HEK293 (cell line): ENCODE measurements around the gene FANK1.

Source experiments
- CTCF ChIA-PET: fragments of 350-600 bp; formaldehyde crosslinking; extraction: SDS; loops from one replicate; lab custom pipeline; 2021; ENCODE audit warnings: antibody characterized with exemption; lab: Yijun Ruan, JAX
- POLR2A ChIA-PET: fragments of 300-600 bp; formaldehyde crosslinking; extraction: SDS; loops from one replicate; lab custom pipeline; 2020; ENCODE audit warnings: antibody characterized with exemption, inconsistent platforms; lab: Yijun Ruan, JAX
- H3K27ac ChIP-seq: fragments of 200-500 bp; sonication (Bioruptor generic); 2 replicates; pipeline ENCODE4 v1.5.1; 2014; ENCODE audit warnings: low read depth, low read length, control low read depth, inconsistent platforms; ENCODE audit errors: extremely low read depth
- H3K36me3 ChIP-seq, 2 experiments: fragments of 200-500 bp in 1 of 2; sonication (Bioruptor generic) in 1 of 2; 1 replicate in 1 of 2; 2 replicates in 1 of 2; pipeline ENCODE4 v1.5.1; 2014 to 2017; ENCODE audit warnings: inconsistent platforms in 2 of 2, low read length in 2 of 2; ENCODE audit not compliant: control insufficient read depth in 2 of 2, insufficient read depth in 1 of 2
- H3K4me1 ChIP-seq: fragments of 200-500 bp; sonication (Bioruptor generic); 2 replicates; pipeline ENCODE4 v1.5.1; 2014; ENCODE audit warnings: mild to moderate bottlenecking, low read length, inconsistent platforms; ENCODE audit not compliant: control insufficient read depth, insufficient read depth
- H3K4me3 ChIP-seq: 2 replicates; pipeline ENCODE4 v1.5.1; 2011; ENCODE audit warnings: low read depth, mild to moderate bottlenecking, control low read depth, low read length, moderate library complexity
- H3K9me3 ChIP-seq: fragments of 200-500 bp; sonication (Bioruptor generic); 2 replicates; pipeline ENCODE4 v1.5.1; 2014; ENCODE audit warnings: low read depth, low read length, inconsistent platforms; ENCODE audit not compliant: control insufficient read depth, insufficient read depth
- KLF17 ChIP-seq: fragments of 450-650 bp; formaldehyde crosslinking; IDR thresholded peaks from 2 replicates; pipeline ENCODE4 v1.5.1; 2016; ENCODE audit warnings: missing biosample characterization, missing genetic modification characterization
- SCRT2 ChIP-seq: fragments of 450-650 bp; formaldehyde crosslinking; IDR thresholded peaks from 2 replicates; pipeline ENCODE4 v1.5.1; 2016; ENCODE audit warnings: missing biosample characterization, missing genetic modification characterization
- SP2 ChIP-seq: fragments of 450-650 bp; formaldehyde crosslinking; IDR thresholded peaks from 2 replicates; pipeline ENCODE4 v1.5.1; 2016; ENCODE audit warnings: missing biosample characterization, missing genetic modification characterization
- ZNF133 ChIP-seq: fragments of 450-650 bp; formaldehyde crosslinking; IDR thresholded peaks from 2 replicates; pipeline ENCODE4 v1.5.1; 2016; ENCODE audit warnings: missing biosample characterization, missing genetic modification characterization
- ZNF223 ChIP-seq: fragments of 450-650 bp; formaldehyde crosslinking; IDR thresholded peaks from 2 replicates; pipeline ENCODE4 v1.5.1; 2016; ENCODE audit warnings: missing biosample characterization, missing genetic modification characterization
- ZNF239 ChIP-seq: fragments of 450-650 bp; formaldehyde crosslinking; IDR thresholded peaks from 2 replicates; pipeline ENCODE4 v1.5.1; 2016; ENCODE audit warnings: missing biosample characterization, missing genetic modification characterization
- ZNF311 ChIP-seq: fragments of 450-650 bp; formaldehyde crosslinking; IDR thresholded peaks from 2 replicates; pipeline ENCODE4 v1.5.1; 2017; ENCODE audit warnings: missing biosample characterization, missing genetic modification characterization, borderline replicate concordance
- ZNF324 ChIP-seq: fragments of 450-650 bp; formaldehyde crosslinking; IDR thresholded peaks from 2 replicates; pipeline ENCODE4 v1.5.1; 2016; ENCODE audit warnings: missing biosample characterization, missing genetic modification characterization
- ZNF521 ChIP-seq: fragments of 450-650 bp; formaldehyde crosslinking; IDR thresholded peaks from 2 replicates; pipeline ENCODE4 v1.5.1; 2017; ENCODE audit warnings: missing biosample characterization, mild to moderate bottlenecking, missing genetic modification characterization
- TF ChIP-seq, protein P1 (sequence below): fragments of 450-650 bp; formaldehyde crosslinking; IDR thresholded peaks from 2 replicates; pipeline ENCODE4 v1.5.1; 2016; ENCODE audit warnings: missing biosample characterization, missing genetic modification characterization
- TF ChIP-seq, protein P2 (sequence below): fragments of 450-650 bp; formaldehyde crosslinking; IDR thresholded peaks from 2 replicates; pipeline ENCODE4 v1.5.1; 2016; ENCODE audit warnings: missing biosample characterization, missing genetic modification characterization, low read depth
- TF ChIP-seq, protein P3 (sequence below): fragments of 450-650 bp; formaldehyde crosslinking; IDR thresholded peaks from 2 replicates; pipeline ENCODE4 v1.5.1; 2016; ENCODE audit warnings: missing biosample characterization, missing genetic modification characterization
- TF ChIP-seq, protein P4 (sequence below): fragments of 450-650 bp; formaldehyde crosslinking; conservative IDR thresholded peaks from 2 replicates; pipeline ENCODE4 v1.5.1; 2016; ENCODE audit warnings: low read depth, missing biosample characterization, missing genetic modification characterization
- TF ChIP-seq, protein P5 (sequence below): fragments of 450-650 bp; formaldehyde crosslinking; IDR thresholded peaks from 2 replicates; pipeline ENCODE4 v1.5.1; 2016; ENCODE audit warnings: missing biosample characterization, missing genetic modification characterization

Gene FANK1

GRCh38 chr10:125857185-125857760 is 39.1 kb upstream of the FANK1 start:
- Histone ChIP-seq H3K4me1 (no peaks in the 10 kb centered on the region), H3K4me3 (no peak overlapping the region), H3K9me3 (no peaks in the 10 kb centered on the region), H3K27ac (no peak overlapping the region), H3K36me3 (peaks cover 11 to 38% of the 10 kb centered on the region in 2 experiments)
- ChIA-PET POLR2A (interaction anchor here (0.6 kb wide), 1 partner anchor 50 kb away, joined by 3 read pairs; no protein-coding TSS in a partner anchor), CTCF (interaction anchor here (0.9 kb wide), 1 partner anchor 12 kb away, joined by 4 read pairs; no protein-coding TSS in a partner anchor)
- 0 out of 2 replicates have a peak, but pooled peaks have one; percentile 40 for TF ChIP-seq SCRT2 (tag by site-specific recombination)
- no peak for TF ChIP-seq ZNF311

- peaks cover 9 to 29% of the 10 kb centered on the region in 2 experiments for H3K36me3 ChIP-seq
- ChIA-PET POLR2A (no interaction called here), CTCF (interaction anchor here (1.0 to 2.8 kb wide), 2 partner anchors 9 to 12 kb away, joined by 4 to 11 read pairs; no protein-coding TSS in a partner anchor)
- TF ChIP-seq SP2 (no peak), ZNF521 (tag by site-specific recombination) (no peak), ZNF239 (tag by site-specific recombination) (no peak), KLF17 (tag by site-specific recombination) (no peak), ZNF223 (no peak), ZNF324 (no peak)
- TF ChIP-seq, protein P1, sequence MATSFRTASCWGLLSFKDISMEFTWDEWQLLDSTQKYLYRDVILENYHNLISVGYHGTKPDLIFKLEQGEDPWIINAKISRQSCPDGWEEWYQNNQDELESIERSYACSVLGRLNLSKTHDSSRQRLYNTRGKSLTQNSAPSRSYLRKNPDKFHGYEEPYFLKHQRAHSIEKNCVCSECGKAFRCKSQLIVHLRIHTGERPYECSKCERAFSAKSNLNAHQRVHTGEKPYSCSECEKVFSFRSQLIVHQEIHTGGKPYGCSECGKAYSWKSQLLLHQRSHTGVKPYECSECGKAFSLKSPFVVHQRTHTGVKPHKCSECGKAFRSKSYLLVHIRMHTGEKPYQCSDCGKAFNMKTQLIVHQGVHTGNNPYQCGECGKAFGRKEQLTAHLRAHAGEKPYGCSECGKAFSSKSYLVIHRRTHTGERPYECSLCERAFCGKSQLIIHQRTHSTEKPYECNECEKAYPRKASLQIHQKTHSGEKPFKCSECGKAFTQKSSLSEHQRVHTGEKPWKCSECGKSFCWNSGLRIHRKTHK (tag by site-specific recombination), result no peak
- TF ChIP-seq, protein P2, sequence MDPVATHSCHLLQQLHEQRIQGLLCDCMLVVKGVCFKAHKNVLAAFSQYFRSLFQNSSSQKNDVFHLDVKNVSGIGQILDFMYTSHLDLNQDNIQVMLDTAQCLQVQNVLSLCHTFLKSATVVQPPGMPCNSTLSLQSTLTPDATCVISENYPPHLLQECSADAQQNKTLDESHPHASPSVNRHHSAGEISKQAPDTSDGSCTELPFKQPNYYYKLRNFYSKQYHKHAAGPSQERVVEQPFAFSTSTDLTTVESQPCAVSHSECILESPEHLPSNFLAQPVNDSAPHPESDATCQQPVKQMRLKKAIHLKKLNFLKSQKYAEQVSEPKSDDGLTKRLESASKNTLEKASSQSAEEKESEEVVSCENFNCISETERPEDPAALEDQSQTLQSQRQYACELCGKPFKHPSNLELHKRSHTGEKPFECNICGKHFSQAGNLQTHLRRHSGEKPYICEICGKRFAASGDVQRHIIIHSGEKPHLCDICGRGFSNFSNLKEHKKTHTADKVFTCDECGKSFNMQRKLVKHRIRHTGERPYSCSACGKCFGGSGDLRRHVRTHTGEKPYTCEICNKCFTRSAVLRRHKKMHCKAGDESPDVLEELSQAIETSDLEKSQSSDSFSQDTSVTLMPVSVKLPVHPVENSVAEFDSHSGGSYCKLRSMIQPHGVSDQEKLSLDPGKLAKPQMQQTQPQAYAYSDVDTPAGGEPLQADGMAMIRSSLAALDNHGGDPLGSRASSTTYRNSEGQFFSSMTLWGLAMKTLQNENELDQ, result no peak
- TF ChIP-seq, protein P3, sequence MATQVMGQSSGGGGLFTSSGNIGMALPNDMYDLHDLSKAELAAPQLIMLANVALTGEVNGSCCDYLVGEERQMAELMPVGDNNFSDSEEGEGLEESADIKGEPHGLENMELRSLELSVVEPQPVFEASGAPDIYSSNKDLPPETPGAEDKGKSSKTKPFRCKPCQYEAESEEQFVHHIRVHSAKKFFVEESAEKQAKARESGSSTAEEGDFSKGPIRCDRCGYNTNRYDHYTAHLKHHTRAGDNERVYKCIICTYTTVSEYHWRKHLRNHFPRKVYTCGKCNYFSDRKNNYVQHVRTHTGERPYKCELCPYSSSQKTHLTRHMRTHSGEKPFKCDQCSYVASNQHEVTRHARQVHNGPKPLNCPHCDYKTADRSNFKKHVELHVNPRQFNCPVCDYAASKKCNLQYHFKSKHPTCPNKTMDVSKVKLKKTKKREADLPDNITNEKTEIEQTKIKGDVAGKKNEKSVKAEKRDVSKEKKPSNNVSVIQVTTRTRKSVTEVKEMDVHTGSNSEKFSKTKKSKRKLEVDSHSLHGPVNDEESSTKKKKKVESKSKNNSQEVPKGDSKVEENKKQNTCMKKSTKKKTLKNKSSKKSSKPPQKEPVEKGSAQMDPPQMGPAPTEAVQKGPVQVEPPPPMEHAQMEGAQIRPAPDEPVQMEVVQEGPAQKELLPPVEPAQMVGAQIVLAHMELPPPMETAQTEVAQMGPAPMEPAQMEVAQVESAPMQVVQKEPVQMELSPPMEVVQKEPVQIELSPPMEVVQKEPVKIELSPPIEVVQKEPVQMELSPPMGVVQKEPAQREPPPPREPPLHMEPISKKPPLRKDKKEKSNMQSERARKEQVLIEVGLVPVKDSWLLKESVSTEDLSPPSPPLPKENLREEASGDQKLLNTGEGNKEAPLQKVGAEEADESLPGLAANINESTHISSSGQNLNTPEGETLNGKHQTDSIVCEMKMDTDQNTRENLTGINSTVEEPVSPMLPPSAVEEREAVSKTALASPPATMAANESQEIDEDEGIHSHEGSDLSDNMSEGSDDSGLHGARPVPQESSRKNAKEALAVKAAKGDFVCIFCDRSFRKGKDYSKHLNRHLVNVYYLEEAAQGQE, result no peak
- H3K9me3 ChIP-seq, result no peaks in the 10 kb centered on the region
- no peak overlapping the region for H3K27ac ChIP-seq
- H3K4me1 ChIP-seq, result no peaks in the 10 kb centered on the region
- no peak overlapping the region for H3K4me3 ChIP-seq
These were observed 37.1 kb upstream of the FANK1 start for GRCh38 chr10:125859128-125859817.

GRCh38 chr10:125865120-125865519 is 31.2 kb upstream of the FANK1 start:
- POLR2A ChIA-PET, result no interaction called here
- TF ChIP-seq, protein P4, sequence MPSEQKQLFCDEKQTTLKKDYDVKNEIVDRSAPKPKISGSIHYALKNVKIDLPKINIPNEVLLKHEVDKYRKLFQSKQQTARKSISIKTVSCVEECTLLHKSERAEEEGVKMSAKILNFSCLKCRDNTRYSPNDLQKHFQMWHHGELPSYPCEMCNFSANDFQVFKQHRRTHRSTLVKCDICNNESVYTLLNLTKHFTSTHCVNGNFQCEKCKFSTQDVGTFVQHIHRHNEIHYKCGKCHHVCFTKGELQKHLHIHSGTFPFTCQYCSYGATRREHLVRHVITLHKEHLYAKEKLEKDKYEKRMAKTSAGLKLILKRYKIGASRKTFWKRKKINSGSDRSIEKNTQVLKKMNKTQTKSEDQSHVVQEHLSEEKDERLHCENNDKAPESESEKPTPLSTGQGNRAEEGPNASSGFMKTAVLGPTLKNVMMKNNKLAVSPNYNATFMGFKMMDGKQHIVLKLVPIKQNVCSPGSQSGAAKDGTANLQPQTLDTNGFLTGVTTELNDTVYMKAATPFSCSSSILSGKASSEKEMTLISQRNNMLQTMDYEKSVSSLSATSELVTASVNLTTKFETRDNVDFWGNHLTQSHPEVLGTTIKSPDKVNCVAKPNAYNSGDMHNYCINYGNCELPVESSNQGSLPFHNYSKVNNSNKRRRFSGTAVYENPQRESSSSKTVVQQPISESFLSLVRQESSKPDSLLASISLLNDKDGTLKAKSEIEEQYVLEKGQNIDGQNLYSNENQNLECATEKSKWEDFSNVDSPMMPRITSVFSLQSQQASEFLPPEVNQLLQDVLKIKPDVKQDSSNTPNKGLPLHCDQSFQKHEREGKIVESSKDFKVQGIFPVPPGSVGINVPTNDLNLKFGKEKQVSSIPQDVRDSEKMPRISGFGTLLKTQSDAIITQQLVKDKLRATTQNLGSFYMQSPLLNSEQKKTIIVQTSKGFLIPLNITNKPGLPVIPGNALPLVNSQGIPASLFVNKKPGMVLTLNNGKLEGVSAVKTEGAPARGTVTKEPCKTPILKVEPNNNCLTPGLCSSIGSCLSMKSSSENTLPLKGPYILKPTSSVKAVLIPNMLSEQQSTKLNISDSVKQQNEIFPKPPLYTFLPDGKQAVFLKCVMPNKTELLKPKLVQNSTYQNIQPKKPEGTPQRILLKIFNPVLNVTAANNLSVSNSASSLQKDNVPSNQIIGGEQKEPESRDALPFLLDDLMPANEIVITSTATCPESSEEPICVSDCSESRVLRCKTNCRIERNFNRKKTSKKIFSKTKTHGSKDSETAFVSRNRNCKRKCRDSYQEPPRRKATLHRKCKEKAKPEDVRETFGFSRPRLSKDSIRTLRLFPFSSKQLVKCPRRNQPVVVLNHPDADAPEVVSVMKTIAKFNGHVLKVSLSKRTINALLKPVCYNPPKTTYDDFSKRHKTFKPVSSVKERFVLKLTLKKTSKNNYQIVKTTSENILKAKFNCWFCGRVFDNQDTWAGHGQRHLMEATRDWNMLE (tag by site-specific recombination), result no peak
- TF ChIP-seq ZNF133 (tag by site-specific recombination), result no peak
- TF ChIP-seq, protein P5, sequence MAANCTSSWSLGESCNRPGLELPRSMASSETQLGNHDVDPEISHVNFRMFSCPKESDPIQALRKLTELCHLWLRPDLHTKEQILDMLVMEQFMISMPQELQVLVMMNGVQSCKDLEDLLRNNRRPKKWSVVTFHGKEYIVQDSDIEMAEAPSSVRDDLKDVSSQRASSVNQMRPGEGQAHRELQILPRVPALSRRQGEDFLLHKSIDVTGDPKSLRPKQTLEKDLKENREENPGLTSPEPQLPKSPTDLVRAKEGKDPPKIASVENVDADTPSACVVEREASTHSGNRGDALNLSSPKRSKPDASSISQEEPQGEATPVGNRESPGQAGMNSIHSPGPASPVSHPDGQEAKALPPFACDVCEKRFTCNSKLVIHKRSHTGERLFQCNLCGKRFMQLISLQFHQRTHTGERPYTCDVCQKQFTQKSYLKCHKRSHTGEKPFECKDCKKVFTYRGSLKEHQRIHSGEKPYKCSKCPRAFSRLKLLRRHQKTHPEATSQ, result no peak

More at GRCh38 chr10:125865120-125865519, 31.2 kb upstream of the FANK1 start:
- no peak overlapping the region for H3K27ac ChIP-seq
- CTCF ChIA-PET, result interaction anchor here (0.6 to 1.5 kb wide), 3 partner anchors 17 to 703 kb away, joined by 3 to 6 read pairs (median 4); no protein-coding TSS in a partner anchor
- no peak overlapping the region for H3K4me3 ChIP-seq
- H3K36me3 ChIP-seq, result peaks cover 21 to 27% of the 10 kb centered on the region in 2 experiments
- H3K9me3 ChIP-seq, result no peaks in the 10 kb centered on the region
- H3K4me1 ChIP-seq, result no peaks in the 10 kb centered on the region
